Pancreas (tissue), 10 donors: Measurements from ENCODE around the gene GRM1. TPM values are rescaled to one million over a fixed set of nuclear protein-coding genes. Genes with fewer than 3 reads are reported as not detected.
A peak's percentile ranks its signal among the peaks of the same experiment; 100 is the strongest.

Experiments used
- ATAC-seq, 4 donors: fragments of 200-7000 bp; cut with Tn5 transposase; one replicate each; pipeline versions ENCODE4 v1.8.0 to v1.9.1; 2020; ENCODE audit warnings: mild to moderate bottlenecking in 4 of 4, moderate library complexity in 4 of 4
- DNase-seq, 6 donors: peaks; one replicate each; pipeline ENCODE4 v3.0.0-alpha.2; 2020
- FAIRE-seq: peaks from 2 replicates; lab custom pipeline; 2012; peaks lifted over from hg19 to GRCh38; lab: Jason Lieb, UNC
- H3K27ac ChIP-seq, 4 donors: fragments of 200-600 bp; sonication (generic); 1 replicate in 3 of 4; 2 replicates in 1 of 4; pipeline versions ENCODE4 v1.5.0 to v1.8.0; 2020
- H3K27me3 ChIP-seq, 4 donors: fragments of 200-600 bp; one replicate each; pipeline ENCODE4 v1.8.0; 2021
- H3K36me3 ChIP-seq, 3 donors: fragments of 200-600 bp; sonication (generic) in 1 of 3; one replicate each; pipeline versions ENCODE4 v1.5.0 to v1.8.0; 2020 to 2021
- H3K4me1 ChIP-seq, 3 donors: fragments of 200-600 bp; one replicate each; pipeline ENCODE4 v1.8.0; 2021
- H3K4me3 ChIP-seq, 4 donors: fragments of 200-600 bp; sonication (generic) in 2 of 4; one replicate each; pipeline versions ENCODE4 v1.5.0 to v1.8.0; 2020 to 2021
- H3K9me3 ChIP-seq, 4 donors: fragments of 200-600 bp; one replicate each; pipeline ENCODE4 v1.8.0; 2021
- CTCF ChIP-seq, 4 donors: fragments of 200-600 bp; sonication (generic) in 3 of 4; IDR thresholded peaks; one replicate each; pipeline versions ENCODE4 v1.5.0 to v1.8.0; 2021; ENCODE audit warnings: antibody characterized with exemption in 4 of 4
- WGBS, 2 donors: extraction: QIAGEN DNeasy Blood & Tissue Kit; methylation state at CpG; one replicate each; pipeline ENCODE4 v1.1.7; 2013; 5-methylcytosine and 5-hydroxymethylcytosine counted together
- intact Hi-C, 3 donors: fragments of 100-400 bp; cut with DNase I; formaldehyde crosslinking; loops; one replicate each; pipeline versions ENCODE4 v1.11.1 to v1.14.2; 2022
- polyA plus RNA-seq, 2 donors: library from polyadenylated mRNA; stranded (reverse); fragments of 200-250 nt; gene quantifications; one replicate each; pipeline ENCODE4 v1.2.3, GENCODE V29; 2013
- total RNA-seq, 6 donors: library from RNA; stranded (reverse); fragmentation: NEBNext Ultra II Directional in 4 of 6; extraction: Animal tissue kit (Norgen Biotek cat#: 25700) in 4 of 6; gene quantifications; one replicate each; pipeline versions ENCODE4 v1.2.1 to v1.2.4, GENCODE V29; 2021 to 2023
- donor health status: healthy with polysubstance abuse.
- donor health status: DM: no; HTN: no; CAD: no; lungs with moderate emphysema.
- donor health status: DM: no; HTN: no; CAD: no.
- donor health status: control.
- donor health status: control.
- donor health status: Bipolar disorder and iron deficiency.
- donor health status: DM: yes; HTN: yes; CAD: no.
- donor health status: DM: no; HTN: no; CAD: no.
- donor health status: DM: no; HTN: no; CAD: no.
- donor health status: DM: yes; HTN: yes; CAD: no.

GRM1 gene
- total and polyA plus RNA-seq, 8 donors, result 0.04 to 0.17 (median 0.05) TPM; not detected in 2

- no peak for FAIRE-seq
- TF ChIP-seq CTCF (IDR thresholded peaks at IDR 0.05), result no peak
Observed at GRCh38 chr6:146191166-146191565, 162.3 kb downstream of the GRM1 start.

GRCh38 chr6:146191612-146192011 lies 162.8 kb downstream of the GRM1 start:
- Histone ChIP-seq H3K27me3 (no peaks in the 10 kb centered on the region), H3K9me3 (no peaks in the 10 kb centered on the region), H3K4me3 (no peak overlapping the region), H3K36me3 (no peaks in the 10 kb centered on the region), H3K4me1 (no peaks in the 10 kb centered on the region), H3K27ac (no peak overlapping the region)
- no peak for ATAC-seq
- intact Hi-C loops, result no loop called here
- 22 to 26% methylated on average over 2 of the region's 2 CpGs for WGBS, 2 donors
- TF ChIP-seq CTCF (IDR thresholded peaks at IDR 0.05), result no peak
- DNase-seq, result no peak
- no peak for FAIRE-seq

More at GRCh38 chr6:146191166-146191565, 162.3 kb downstream of the GRM1 start:
- H3K9me3 ChIP-seq, result no peaks in the 10 kb centered on the region
- no peak for ATAC-seq
- intact Hi-C loops, result no loop called here
- WGBS, 2 donors, result 48 to 56% methylated on average over 3 of the region's 3 CpGs
- H3K27ac ChIP-seq, result no peak overlapping the region
- H3K27me3 ChIP-seq, result no peaks in the 10 kb centered on the region
- no peak for DNase-seq
- no peaks in the 10 kb centered on the region for H3K4me1 ChIP-seq
- no peaks in the 10 kb centered on the region for H3K36me3 ChIP-seq
- H3K4me3 ChIP-seq, result no peak overlapping the region

GRCh38 chr6:146194434-146194833 lies 165.6 kb downstream of the GRM1 start:
- no peak for FAIRE-seq

GRCh38 chr6:146200176-146200575 lies 171.3 kb downstream of the GRM1 start:
- ATAC-seq (no peak), FAIRE-seq (no peak), DNase-seq (no peak)
- Histone ChIP-seq H3K36me3 (no peaks in the 10 kb centered on the region), H3K27me3 (peaks cover 0 to 3% (median 0%) of the 10 kb centered on the region in 4 donors), H3K9me3 (no peaks in the 10 kb centered on the region), H3K4me3 (no peak overlapping the region), H3K4me1 (no peaks in the 10 kb centered on the region), H3K27ac (no peak overlapping the region)
- TF ChIP-seq CTCF (IDR thresholded peaks at IDR 0.05), result no peak
- 37 to 49% methylated on average over 2 of the region's 2 CpGs for whole genome bisulfite sequencing, 2 donors
- intact Hi-C loops, result no loop called here

More at GRCh38 chr6:146194434-146194833, 165.6 kb downstream of the GRM1 start:
- Histone ChIP-seq H3K27ac (no peak overlapping the region), H3K36me3 (no peaks in the 10 kb centered on the region), H3K27me3 (peaks cover 0 to 3% (median 0%) of the 10 kb centered on the region in 4 donors), H3K4me1 (no peaks in the 10 kb centered on the region), H3K9me3 (no peaks in the 10 kb centered on the region), H3K4me3 (no peak overlapping the region)
- no peak for TF ChIP-seq CTCF (IDR thresholded peaks at IDR 0.05)
- intact Hi-C loops, result no loop called here
- no peak for ATAC-seq
- no peak for DNase-seq
- WGBS, 2 donors, result 43 to 53% methylated on average over 4 of the region's 4 CpGs

- TF ChIP-seq CTCF (IDR thresholded peaks at IDR 0.05), result no peak
- FAIRE-seq (no peak), ATAC-seq (no peak), DNase-seq (peak in 1 of 6 donors; percentile 13)
- no peaks in the 10 kb centered on the region for H3K4me1 ChIP-seq
- no peaks in the 10 kb centered on the region for H3K9me3 ChIP-seq
- H3K36me3 ChIP-seq, result no peaks in the 10 kb centered on the region
- intact Hi-C loops, result no loop called here
- WGBS, 2 donors, result 58 to 69% methylated on average over 9 of the region's 9 CpGs
- H3K27me3 ChIP-seq, result peaks cover 0 to 3% (median 0%) of the 10 kb centered on the region in 4 donors
- no peak overlapping the region for H3K27ac ChIP-seq
- H3K4me3 ChIP-seq, result no peak overlapping the region
Observed at GRCh38 chr6:146202570-146202969, 173.7 kb downstream of the GRM1 start.
